ENCODE data around the gene LDLRAD3. TPM values are rescaled to one million over a fixed set of nuclear protein-coding genes. Genes with fewer than 3 reads are reported as not detected.

LDLRAD3 gene
- total RNA-seq, 1 experiment from 2014 or later: 15.3 TPM

DNA sequence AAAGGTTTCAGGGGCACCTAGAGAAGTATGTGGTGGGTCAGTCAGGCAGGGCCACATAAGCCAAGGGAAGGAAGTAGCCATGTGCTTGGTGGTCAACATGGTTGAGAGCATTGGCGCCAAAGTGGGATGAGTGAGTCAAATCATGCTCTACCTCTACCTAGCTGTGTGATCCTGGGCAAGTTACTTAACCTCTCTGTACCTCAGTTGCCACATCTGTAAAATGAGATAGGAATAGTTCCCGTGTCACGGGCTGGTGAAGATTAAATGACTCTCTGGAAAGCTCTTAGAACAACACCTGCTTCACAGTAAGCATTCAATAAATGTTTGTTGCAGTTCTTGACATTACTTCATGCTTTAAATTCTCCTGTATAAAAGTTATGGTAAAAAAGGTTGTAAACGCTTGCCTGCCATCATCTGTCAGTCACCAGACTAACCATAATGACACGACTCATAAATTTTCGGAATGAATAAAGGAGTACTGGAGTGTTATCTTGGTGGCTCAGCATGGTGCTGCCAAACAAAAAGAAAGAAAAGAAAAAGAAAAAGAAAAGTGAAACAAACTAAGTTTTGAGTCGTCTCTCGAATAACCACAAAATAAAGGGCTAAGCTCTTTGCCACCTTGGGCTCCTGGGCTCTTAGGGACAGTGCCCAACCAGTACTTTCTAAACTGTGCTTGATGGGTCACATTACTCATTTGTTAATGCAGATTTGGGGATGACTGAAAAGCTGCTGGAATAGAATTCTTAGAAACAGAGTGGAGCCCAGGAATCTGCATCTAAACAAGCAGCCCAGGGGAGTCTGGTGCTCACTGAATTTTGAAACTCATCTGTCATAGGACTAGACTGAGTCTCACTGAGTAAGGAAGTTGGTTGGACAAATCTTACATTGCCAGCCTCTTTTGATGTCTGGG is 107.6 kb downstream of the LDLRAD3 start:
- intact Hi-C loops (cut with micrococcal nuclease): no loop called here
- Histone ChIP-seq H3F3A (ENCODE audit: low read length, unreplicated experiment) (no peaks in the 10 kb centered on the region), H3K9me2 (replicated peaks; ENCODE audit: low read length) (no peaks in the 10 kb centered on the region), H3K4me2 (ENCODE audit: low read length) (no peak overlapping the region), H3K4me3 (ENCODE audit: low read length) (no peak overlapping the region), H3K36me3 (ENCODE audit: low read depth, low read length) (no peaks in the 10 kb centered on the region), H2AFZ (ENCODE audit: low read length) (no peak overlapping the region), H3K4me1 (ENCODE audit: insufficient read depth, low read length) (no peaks in the 10 kb centered on the region), H3K9ac (ENCODE audit: low read length) (no peak overlapping the region), H3K79me2 (ENCODE audit: low read length) (no peaks in the 10 kb centered on the region), H3K27me3 (ENCODE audit: low read length) (no peaks in the 10 kb centered on the region), H3K27ac (ENCODE audit: low read length) (no peak overlapping the region), H4K20me1 (ENCODE audit: low read length) (no peaks in the 10 kb centered on the region), H3K9me3 (ENCODE audit: low read length) (no peaks in the 10 kb centered on the region)
- TF ChIP-seq EZH2phosphoT487 (IDR thresholded peaks at IDR 0.05; ENCODE audit: borderline replicate concordance, low read length) (no peak), CTCF (conservative IDR thresholded peaks at IDR 0.05; ENCODE audit: low read depth, low read length) (no peak), EZH2 (IDR thresholded peaks at IDR 0.05; ENCODE audit: low read length, unreplicated experiment) (no peak)
- DNase-seq (no peak), ATAC-seq (no peak)
- ChIA-PET CTCF (no interaction called here), POLR2A (ENCODE audit: unreplicated experiment) (no interaction called here)
- BruUV-seq (replicated peaks): no TSS peak

GRCh38 chr11:36053281-36053680 is 109.4 kb downstream of the LDLRAD3 start:
- Histone ChIP-seq H3K79me2 (ENCODE audit: low read length) (no peaks in the 10 kb centered on the region), H3K9me3 (ENCODE audit: low read length) (no peaks in the 10 kb centered on the region), H3K9ac (ENCODE audit: low read length) (no peak overlapping the region), H3K4me1 (ENCODE audit: insufficient read depth, low read length) (no peaks in the 10 kb centered on the region), H2AFZ (ENCODE audit: low read length) (no peak overlapping the region), H3K4me2 (ENCODE audit: low read length) (no peak overlapping the region), H3K4me3 (ENCODE audit: low read length) (no peak overlapping the region), H3K9me2 (replicated peaks; ENCODE audit: low read length) (no peaks in the 10 kb centered on the region), H3K36me3 (ENCODE audit: low read depth, low read length) (no peaks in the 10 kb centered on the region), H3F3A (ENCODE audit: low read length, unreplicated experiment) (no peaks in the 10 kb centered on the region), H4K20me1 (ENCODE audit: low read length) (no peaks in the 10 kb centered on the region), H3K27ac (ENCODE audit: low read length) (no peak overlapping the region), H3K27me3 (ENCODE audit: low read length) (no peaks in the 10 kb centered on the region)
- no peak for TF ChIP-seq EZH2 (IDR thresholded peaks at IDR 0.05; ENCODE audit: low read length, unreplicated experiment)
- TF ChIP-seq CTCF (conservative IDR thresholded peaks at IDR 0.05; ENCODE audit: low read depth, low read length): no peak
- no peak for TF ChIP-seq EZH2phosphoT487 (IDR thresholded peaks at IDR 0.05; ENCODE audit: borderline replicate concordance, low read length)
- ATAC-seq (no peak), DNase-seq (no peak)
- no TSS peak for BruUV-seq (replicated peaks)
- ChIA-PET POLR2A (ENCODE audit: unreplicated experiment) (no interaction called here), CTCF (interaction anchor here (0.5 to 1.0 kb wide), 3 partner anchors 79 to 231 kb away, joined by 3 to 6 read pairs (median 4); no protein-coding TSS in a partner anchor)
- intact Hi-C loops (cut with micrococcal nuclease): no loop called here

DNA sequence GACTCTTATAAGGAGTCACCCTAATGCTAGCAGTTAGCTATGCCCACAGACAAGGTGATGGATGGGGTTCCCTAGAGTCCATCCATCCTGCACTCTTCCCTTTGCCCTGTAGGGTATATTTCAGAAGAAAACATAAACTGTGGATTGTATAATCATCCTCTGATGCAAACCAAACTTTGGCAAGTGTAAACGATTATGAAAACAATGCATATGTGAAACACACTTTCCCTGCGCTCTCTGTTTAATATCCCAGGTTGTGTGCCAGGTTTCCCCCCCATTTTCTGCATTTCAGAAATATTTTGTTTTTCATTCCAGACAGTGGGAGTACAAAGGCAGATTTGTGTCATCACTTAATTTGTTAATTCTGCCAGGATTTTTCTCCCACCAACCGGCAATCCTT is 110.0 kb downstream of the LDLRAD3 start:
- no peaks in the 10 kb centered on the region for H3K9me2 ChIP-seq (replicated peaks; ENCODE audit: low read length)
- H3K27me3 ChIP-seq (ENCODE audit: low read length): no peaks in the 10 kb centered on the region
- H3K36me3 ChIP-seq (ENCODE audit: low read depth, low read length): no peaks in the 10 kb centered on the region
- H3K9ac ChIP-seq (ENCODE audit: low read length): no peak overlapping the region
- H3F3A ChIP-seq (ENCODE audit: low read length, unreplicated experiment): no peaks in the 10 kb centered on the region
- no peak overlapping the region for H3K4me3 ChIP-seq (ENCODE audit: low read length)
- POLR2A ChIA-PET (ENCODE audit: unreplicated experiment): no interaction called here
- BruUV-seq (replicated peaks): no TSS peak
- H3K4me1 ChIP-seq (ENCODE audit: insufficient read depth, low read length): no peaks in the 10 kb centered on the region
- no peak for DNase-seq
- H3K9me3 ChIP-seq (ENCODE audit: low read length): no peaks in the 10 kb centered on the region
- no peak overlapping the region for H3K27ac ChIP-seq (ENCODE audit: low read length)
- ATAC-seq: no peak
- CTCF ChIA-PET: no interaction called here
- no peaks in the 10 kb centered on the region for H3K79me2 ChIP-seq (ENCODE audit: low read length)
- H4K20me1 ChIP-seq (ENCODE audit: low read length): no peaks in the 10 kb centered on the region
- H2AFZ ChIP-seq (ENCODE audit: low read length): no peak overlapping the region
- intact Hi-C loops (cut with micrococcal nuclease): no loop called here
- no peak overlapping the region for H3K4me2 ChIP-seq (ENCODE audit: low read length)
- TF ChIP-seq CTCF (conservative IDR thresholded peaks at IDR 0.05; ENCODE audit: low read depth, low read length) (no peak), EZH2phosphoT487 (IDR thresholded peaks at IDR 0.05; ENCODE audit: borderline replicate concordance, low read length) (no peak), EZH2 (IDR thresholded peaks at IDR 0.05; ENCODE audit: low read length, unreplicated experiment) (no peak)

Measured in PC-3 (cell line).